ENCODE measurements around the gene CENATAC.
"Not testable (repeated sequence)": the region's sequence is repeated elsewhere in the genome, so short reads cannot be mapped to it uniquely, and the experiment has no call there.

Gene CENATAC

DNA sequence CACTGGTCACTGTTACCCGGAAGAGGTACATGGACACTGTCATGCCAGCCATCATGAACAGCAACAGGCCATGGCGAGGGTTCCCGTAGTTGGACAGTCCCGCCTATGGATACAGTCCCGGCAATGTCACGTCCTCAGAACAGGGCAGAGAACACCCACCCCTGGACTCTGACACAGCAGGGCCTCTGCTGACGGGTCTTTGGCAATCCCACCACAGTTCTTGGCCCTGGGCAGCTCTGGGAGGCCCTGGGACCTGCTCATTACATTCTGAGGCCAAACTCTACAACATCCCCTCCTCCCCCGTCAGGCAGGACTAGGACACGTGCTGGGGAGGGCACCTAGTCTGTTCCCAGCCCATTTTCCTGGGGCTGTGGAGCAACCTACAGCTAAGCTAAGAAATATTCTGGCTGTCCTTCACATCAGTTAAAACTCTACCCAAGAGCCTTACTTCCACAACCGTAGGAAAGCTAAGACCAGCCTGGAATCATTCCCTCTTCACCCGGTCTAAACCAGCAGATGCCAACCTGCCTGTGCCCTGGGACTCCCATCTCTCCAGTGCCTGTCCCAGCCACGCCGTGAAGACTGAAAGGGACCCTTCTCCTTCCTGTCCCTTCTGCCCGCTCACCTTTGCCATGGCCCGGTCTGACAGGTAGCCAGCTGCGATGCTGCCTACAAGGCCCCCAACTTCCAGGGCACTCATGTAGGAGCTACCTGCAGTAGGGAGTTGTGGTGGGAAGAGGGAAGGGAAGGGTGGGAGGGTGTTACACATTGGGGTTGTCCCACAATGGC lies 28.2 kb downstream of the CENATAC start:
- in situ Hi-C loops (cut with HindIII; ENCODE audit: low sequenced_read_pairs) = no loop called here

DNA sequence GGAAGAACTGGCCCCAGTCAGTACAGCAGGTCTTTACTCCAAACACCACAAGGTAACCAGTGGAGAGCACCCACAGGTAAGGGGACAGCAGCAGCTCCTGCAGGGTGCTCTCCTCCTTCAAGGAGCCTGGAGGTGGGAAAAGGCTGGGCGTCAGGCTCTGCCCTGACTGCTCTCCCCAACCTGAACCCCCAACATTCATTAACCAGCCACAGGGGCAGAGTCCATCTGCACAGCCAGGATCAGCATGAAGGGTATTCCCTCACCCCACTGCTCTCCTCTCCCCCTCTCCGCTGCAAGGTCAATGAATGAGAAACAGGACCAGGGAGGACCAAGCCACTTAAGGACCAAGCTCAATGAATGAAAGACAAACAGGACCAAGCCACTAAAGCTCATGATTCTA lies 29.0 kb downstream of the CENATAC start:
- in situ Hi-C loops (cut with HindIII; ENCODE audit: low sequenced_read_pairs) = no loop called here

DNA sequence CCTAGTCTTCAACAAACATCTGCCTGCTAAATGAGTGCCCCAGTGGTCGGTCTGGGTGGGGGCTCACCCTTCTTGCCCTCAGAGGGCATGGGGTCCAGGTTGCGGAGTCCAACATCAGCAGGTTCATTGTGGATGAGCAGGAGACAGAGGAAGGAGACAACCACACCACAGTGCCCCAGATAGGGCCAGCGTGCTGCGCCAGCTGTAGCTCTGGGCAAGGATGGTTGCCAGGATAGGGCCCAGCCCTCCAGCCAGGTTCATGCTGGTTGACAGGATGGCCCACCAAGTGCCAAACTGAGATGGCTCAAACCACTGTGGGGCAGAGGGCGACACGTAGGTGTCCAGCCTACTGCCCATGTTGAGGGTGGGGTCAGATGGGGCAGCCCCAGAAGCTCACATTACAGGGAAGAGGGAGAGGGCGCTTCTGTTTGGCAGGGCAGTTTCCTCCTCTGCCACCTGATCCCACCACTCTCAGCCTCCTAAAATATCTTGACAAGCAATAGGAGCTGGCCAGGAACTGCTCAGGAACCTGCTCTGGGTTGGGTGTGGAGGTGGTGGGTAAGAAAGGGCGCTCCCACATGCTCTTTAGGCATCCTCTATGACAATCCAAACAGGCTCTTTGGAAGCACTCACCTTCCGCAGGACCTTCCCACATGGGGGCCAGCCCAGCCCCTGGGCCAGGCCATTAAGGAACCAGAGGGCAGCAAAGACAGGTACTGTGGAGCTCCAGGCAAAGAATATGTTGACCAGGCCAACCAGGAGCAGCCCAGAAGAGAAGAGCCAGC lies 29.8 kb downstream of the CENATAC start:
- in situ Hi-C loops (cut with HindIII; ENCODE audit: low sequenced_read_pairs) = no loop called here

DNA sequence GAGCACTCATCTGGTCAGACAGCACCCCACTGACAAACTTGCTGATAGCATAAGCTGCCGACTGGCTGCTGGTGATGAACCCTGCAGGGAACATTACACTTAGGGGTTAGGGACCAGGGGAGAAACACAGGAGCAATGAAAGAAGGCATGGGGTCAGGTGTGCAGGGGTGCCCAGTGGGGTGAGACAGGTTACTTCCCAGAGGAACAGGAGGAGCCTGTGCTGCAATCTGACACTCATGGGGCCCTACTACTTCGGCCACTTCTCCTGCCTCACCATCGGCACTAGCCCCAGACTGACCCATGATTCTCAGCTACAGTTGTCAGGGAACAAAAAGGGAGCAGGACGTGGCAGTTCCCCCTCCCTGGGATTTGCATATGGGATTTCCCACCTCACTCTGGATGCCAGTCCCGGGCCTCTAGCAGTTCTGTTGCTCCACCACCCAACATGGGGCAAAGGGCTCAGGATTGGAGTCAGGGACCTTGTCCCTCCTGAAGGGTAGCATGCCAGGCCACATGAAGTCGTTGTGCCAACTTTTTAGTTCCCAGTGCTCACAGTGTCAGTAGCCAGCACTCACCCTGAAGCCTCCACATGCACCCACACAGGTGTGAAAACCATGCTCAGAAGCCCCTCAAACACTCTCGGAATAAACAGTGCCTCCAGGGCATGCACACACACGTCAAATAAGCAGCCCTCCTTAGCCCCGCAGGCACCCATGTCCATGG lies 30.6 kb downstream of the CENATAC start:
- in situ Hi-C loops (cut with HindIII; ENCODE audit: low sequenced_read_pairs) = no loop called here

DNA sequence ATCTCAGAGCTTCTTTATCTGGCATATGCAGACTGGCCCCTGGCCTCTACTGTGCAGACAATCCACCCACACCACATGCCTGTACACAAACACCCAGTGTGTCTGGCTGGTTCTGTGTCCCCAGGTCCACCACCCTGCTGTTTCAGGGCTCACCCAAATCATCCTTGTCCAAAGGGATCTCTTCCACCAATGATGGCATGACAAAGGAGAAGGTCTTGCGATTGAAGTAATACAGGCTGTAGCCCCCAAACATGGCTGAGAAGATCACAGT lies 31.1 kb downstream of the CENATAC start:
- in situ Hi-C loops (cut with HindIII; ENCODE audit: low sequenced_read_pairs) = no loop called here

DNA sequence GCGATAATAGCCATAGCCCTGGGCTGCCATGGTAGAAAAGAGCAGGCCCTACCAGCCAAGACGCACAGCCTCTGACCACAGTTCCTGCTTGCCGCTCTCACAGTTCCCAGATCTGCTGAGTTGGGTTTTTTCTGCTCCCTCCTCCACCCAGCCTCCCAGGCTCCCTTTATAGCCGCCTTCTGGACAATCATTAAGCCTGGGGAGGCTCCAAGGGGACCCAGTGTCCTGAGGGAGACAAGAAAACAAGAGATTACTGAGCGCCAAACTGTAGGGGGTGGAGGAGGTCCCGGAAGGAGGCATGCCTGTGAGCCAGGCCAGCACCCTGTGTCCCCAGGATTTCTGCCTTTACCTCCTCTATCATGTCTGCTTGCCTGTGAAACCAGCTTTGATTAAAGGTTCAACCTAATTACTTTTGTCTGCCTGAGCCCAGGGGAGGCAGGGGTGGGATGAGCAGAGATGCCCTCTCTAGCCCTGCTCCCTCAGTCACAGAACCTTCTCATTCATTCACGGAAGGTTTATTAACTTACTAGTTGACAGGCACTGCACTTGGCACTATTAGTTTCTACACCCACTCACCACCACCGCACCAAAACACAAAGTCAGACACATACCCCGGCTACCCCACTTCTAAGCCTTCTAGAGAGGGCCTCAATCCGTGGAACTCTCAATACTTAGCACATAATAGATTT lies 31.5 kb downstream of the CENATAC start:
- in situ Hi-C loops (cut with HindIII; ENCODE audit: low sequenced_read_pairs) = no loop called here

DNA sequence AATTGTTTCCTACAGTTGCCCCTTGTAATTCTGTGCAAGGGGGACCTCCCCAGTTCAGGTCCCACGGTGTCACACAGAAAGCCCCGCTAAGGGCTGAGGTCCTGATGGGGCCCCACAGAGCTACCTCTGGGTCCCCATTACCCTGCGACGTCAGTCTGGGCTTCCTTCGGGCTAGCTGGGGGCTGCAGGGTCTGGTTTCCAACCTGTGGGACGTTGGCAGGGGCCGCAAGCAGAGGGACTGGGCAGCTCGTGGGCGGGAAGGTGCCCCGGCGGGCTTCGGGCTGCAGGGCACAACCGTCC lies 32.0 kb downstream of the CENATAC start:
- in situ Hi-C loops (cut with HindIII; ENCODE audit: low sequenced_read_pairs) = no loop called here

DNA sequence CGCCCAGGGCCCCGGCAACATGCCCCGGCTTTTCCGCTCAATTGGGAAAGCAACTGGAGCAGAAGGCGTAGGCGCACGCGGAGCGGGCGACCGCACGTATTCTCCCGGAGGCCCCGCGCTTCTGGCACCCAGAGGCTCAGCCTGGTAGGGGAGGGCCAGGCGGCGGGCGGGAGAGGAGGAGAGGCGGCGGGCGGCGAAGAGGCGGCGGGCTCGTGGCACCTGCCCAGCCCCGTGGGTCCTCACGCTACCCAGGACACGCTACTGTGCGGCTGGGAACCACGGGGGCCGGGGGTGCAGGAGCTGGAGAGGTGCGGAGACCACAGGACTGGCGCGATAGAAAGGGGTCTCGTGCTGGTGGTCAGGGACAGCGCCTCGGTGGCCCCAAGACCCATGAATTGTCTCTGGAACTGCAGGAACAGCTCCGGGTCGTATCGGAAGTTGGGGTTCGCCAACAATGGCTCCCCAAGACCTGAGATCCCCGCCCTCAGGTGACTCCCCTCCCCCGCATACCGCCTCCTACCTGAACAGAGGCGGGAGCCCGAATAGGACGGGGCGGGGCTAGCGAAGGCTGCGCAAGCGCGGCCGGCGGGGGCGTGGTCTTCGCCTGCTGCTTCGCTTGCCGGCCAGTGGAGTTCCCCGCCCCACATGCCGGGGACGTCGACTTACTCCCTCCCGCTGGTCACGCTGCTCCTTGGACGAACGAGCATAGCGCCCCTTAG lies 32.5 kb downstream of the CENATAC start, which contains the start of gene SLC37A4:
SLC37A4 (minus strand) TSS at position 549 of the 719 bp plus-strand sequence.
- in situ Hi-C loops (cut with HindIII; ENCODE audit: low sequenced_read_pairs) = no loop called here

DNA sequence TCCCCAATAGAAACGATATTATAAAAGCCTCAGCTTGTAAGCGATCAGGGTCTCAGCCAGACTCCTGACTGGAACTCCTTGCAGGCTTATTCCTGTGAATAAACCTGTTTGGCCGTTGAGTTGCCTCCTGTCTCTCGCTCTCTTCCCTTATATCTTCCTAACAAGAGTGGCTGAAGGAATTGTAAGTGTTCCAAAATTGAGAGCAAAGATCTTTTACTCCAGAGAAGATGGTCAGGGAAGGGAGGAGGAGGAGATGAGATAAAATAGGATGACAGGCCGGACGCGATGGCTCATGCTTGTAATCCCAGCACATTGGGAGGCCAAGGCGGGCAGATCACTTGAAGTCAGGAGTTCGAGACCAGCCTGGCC lies 34.0 kb downstream of the CENATAC start:
- in situ Hi-C loops (cut with HindIII; ENCODE audit: low sequenced_read_pairs) = no loop called here

DNA sequence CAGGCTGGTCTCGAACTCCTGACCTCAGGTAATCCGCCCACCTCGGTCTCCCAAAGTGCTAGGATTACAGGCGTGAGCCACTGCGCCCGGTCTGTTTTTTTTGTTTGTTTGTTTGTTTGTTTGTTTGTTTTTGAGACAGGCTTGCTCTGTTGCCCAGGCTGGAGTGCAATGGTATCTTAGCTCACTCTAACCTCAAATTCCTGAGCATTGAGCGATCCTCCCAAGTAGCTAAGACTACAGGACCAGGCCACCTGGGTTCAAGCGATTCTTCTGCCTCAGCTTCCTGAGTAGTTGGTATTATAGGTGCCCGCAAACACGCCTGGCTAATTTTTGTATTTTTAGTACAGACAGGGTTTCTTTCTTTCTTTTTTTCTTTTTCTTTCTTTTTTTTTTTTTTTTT lies 35.5 kb downstream of the CENATAC start:
- in situ Hi-C loops (cut with HindIII; ENCODE audit: low sequenced_read_pairs) = not testable (repeated sequence)

DNA sequence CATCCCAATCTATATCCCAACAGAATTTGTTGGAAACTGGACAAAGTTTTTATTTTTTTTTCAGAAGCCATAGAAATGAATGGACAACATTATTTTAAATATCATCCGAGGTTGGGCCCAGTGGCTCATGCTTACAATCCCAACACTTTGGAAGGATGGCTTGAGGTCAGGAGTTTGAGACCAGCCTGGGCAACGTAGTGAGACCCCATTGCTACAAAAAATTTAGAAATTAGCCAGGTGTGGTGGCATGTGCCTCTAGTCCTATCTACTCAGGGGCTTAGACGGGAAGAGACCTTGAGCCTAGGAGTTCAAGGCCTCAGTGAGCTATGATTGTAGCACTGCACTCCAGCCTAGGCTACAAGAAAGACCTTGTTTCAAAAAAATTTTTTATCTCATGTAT lies 36.9 kb downstream of the CENATAC start:
- in situ Hi-C loops (cut with HindIII; ENCODE audit: low sequenced_read_pairs) = no loop called here

DNA sequence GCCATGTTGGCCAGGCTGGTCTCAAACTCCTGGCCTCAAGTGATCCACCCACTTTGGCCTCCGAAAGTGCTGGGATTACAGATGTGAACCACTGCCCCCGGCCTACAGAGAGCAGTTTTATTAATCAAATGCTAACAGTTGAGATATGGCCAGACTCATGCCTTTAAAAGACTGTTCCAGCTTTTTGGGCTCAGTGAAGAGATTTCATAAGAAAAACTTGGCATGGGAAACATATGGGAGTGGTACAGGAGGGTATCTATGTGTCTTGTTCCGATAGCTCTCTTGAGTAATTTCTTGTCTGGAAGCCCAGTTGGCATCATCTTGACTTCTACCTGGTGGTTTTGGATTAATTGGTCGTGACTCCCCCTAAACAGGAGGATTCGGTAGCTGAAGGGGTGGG lies 40.9 kb downstream of the CENATAC start:
- in situ Hi-C loops (cut with HindIII; ENCODE audit: low sequenced_read_pairs) = no loop called here

DNA sequence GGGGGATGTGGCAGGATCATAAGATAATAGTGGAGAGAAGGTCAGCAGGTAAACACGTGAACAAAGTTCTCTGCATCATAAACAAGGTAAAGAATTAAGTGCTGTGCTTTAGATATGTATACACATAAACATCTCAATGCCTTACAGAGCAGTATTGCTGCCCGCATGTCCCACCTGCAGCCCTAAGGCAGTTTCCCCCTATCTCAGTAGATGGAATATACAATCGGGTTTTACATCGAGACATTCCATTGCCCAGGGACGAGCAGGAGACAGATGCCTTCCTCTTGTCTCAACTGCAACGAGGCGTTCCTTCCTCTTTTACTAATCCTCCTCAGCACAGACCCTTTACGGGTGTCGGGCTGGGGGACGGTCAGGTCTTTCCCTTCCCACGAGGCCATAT lies 41.5 kb downstream of the CENATAC start:
- in situ Hi-C loops (cut with HindIII; ENCODE audit: low sequenced_read_pairs) = not testable (repeated sequence)

DNA sequence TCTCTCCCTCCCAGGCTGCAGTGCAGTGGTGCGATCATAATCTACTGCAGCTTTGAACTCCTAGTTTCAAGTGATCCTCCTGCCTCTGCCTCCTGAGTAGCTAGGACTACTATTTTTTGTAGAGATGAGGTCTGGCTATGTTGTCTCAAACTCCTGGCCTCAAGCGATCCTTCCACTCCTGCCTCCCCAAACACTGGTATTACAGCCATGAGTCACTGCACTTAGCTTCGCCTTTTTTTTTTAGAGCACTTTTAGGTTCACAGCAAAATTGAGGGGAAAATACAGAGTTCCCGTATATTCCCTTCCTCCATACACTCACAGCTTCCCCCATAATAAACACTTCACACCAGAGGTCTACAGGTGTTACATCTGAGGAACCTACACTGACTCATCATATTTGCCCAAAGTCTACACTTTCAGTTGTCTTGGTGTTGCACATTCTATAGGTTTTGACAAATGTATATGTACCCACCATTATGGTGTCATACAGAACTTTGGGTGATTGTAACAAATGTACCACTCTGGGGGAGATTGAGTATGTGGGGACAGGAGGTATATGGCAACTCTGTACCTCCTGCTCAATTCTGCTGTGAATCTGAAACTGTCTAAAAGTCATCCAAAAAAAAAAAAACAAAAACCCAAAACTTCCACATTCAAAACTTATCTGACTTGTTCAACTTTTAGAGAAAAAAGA lies 44.0 kb downstream of the CENATAC start:
- in situ Hi-C loops (cut with HindIII; ENCODE audit: low sequenced_read_pairs) = no loop called here

DNA sequence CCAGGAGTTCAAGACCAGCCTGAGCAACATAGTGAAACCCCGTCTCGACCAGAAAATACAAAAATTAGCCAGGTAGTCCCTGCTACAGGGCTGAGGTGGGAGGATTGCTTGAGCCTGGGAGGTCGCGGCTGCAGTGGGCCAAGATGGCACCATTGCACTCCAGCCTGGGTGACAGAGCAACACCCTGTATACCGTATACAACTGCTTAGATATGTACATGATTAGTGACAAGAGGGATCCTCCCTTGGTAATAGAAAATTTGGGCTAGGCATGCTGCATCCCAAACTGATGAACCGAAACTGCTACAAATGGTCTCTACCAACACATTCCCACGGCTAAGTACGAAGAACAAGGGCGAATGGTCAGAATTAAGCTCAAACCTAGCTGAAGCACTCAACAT lies 45.0 kb downstream of the CENATAC start:
- in situ Hi-C loops (cut with HindIII; ENCODE audit: low sequenced_read_pairs) = no loop called here

DNA sequence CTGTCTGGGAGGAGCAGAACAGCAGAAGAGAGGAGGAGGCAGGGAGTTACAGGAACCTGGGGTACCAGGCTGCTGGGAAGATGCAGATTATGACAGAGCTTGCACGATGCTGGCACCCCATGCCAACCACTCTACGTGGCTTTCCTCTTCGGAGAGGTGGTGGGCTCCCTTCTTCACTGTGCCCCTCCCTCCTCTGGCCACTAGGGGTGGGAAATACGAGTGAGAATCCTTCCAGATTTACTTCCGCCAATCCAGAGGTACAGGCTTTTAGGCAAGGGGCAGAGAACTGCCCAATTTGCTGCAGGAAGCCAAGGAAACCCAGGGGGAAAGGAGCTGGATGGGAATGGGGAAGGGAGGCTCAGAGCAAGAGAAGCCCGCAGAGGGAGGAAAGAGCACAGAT lies 46.8 kb downstream of the CENATAC start:
- in situ Hi-C loops (cut with HindIII; ENCODE audit: low sequenced_read_pairs) = no loop called here

DNA sequence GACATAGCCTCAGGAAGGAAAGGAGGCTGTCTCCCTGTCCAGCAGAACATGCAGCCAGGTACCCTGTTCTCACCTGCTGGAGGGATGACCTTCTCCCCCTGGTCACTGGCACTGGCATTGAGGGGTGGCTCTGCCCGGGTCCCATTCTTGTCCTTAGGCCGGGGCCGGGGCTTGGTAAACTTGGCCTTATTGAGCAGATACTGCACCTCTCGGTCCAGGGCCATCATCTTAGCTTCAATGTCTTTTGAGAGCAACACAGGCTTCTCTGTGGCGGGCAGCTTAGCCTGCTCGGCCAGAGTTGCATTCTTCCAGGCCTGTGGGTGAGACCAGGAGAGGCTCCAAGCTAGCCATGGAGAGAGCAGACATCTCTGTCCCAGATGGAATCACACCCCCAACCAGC lies 48.6 kb downstream of the CENATAC start:
- in situ Hi-C loops (cut with HindIII; ENCODE audit: low sequenced_read_pairs) = no loop called here

DNA sequence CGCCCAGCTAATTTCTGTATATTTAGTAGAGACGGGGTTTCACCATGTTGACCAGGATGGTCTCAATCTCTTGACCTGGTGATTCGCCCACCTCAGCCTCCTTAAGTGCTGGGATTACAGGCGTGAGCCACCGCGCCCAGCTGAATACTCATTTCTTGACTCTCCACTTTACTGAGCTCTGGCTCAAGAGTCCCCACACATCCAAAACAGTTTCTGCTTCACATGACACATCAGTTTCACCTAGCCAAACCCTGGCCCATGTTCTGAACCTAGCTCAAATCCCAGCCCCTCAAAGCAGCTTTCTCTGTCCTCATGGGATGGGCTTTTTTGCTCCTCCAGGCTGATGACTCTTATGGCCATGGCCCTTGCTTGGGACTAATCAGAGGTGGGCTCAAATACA lies 49.3 kb downstream of the CENATAC start:
- in situ Hi-C loops (cut with HindIII; ENCODE audit: low sequenced_read_pairs) = no loop called here

DNA sequence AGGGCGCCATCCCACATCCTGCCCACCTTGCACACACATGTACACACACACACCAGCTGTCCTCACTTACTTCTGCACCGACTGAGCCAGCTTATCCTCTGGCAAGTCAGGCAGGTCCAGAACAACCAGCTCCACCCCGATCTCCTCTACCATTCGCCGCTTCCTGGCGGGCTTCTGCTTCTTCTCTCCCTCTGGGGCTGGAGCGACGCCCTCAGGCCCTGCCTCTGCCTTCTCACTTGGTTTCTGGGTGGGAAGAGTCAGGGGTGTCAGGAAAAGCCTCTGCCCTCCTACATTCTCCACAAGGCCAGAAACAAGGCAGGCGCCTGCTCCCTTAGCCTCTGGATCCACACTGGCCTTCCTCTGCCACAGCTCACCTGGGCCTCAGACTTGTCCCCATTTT lies 50.7 kb downstream of the CENATAC start:
- in situ Hi-C loops (cut with HindIII; ENCODE audit: low sequenced_read_pairs) = no loop called here

DNA sequence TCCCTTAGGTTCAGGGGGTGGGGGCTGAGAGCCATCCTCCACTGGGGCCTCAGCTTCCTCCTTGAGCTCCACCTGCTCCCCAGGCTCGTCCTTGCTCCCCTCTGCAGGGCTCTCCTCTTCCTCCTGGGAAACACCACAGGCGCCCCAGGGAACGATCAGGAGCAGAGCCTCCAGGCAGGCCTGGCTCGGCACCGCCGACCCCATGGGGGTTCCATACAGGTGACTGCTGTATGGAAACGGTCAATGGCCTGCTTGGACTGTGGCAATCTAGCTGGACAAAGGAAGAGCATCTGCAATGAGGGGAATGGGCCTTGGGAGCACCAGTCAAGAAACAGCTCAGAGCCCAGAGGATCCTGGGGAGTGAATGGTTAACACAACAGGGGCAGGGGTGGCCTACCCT lies 51.1 kb downstream of the CENATAC start:
- in situ Hi-C loops (cut with HindIII; ENCODE audit: low sequenced_read_pairs) = no loop called here

Measured in DLD1 (cell line).